NCI-H1105 treated with DMSO at 0.1 percent for 48 hours (cell line): ENCODE data around the gene ZNF430.
"Not testable (repeated sequence)": the region's sequence is repeated elsewhere in the genome, so short reads cannot be mapped to it uniquely, and the experiment has no call there.

Experiments used
- DNase-seq: peaks from one replicate; lab custom pipeline; 2025; lab: John Stamatoyannopoulos, UW

The ZNF430 gene

DNA sequence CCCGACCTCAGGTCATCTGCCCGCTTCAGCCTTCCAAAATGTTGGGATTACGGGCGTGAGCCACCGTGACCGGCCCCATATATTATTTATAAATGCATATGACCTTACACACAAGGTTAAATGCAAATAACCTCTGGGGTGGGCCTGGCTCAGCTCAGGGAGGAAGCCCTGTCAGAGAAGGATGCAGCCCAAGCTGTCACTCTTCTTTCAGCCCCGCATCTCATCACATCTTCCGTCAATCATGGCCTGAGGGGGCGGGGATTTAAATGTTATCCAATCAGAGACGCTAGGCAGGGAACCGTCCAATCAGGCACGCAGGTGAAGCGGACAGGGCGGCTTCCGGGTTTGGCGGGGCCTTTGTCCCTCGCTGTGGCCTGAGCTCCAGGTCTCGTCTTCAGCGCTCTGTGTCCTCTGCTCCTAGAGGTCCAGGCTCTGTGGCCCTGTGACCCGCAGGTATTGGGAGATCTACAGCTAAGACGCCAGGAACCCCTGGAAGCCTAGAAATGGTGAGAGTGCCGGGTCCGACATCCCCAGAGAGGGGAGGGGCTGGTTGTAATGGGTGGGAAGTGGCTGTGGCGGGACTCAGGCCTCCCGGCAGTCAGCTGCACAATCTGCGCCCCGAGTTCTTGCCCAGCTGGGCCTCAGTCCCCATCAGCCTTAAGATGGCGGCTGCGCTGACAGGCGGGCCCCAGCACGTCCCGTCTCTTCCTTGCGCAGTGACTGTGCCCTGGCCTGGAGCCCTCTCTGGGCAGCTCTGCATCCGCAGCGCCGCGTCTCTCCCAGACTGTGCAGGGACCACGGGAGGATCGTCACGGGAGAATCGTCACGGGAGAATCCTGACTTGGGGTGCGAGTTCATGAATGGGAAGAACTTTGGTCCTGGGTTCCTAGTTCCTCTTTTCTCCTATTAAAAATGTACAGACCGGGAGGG, at the start of gene ZNF430:
Gene ZNF430, plus strand, starts transcription at position 360 of the 930 bp plus-strand sequence. Its CDS starts 144 bp downstream, at position 504.
- DNase-seq, result peak; percentile 96

- DNase-seq, result not testable (repeated sequence)
Observed at GRCh38 chr19:20992788-20993187, 27.7 kb upstream of the ZNF430 start.

- peak; percentile 86 for DNase-seq
Observed at GRCh38 chr19:20999731-21000352, 20.6 kb upstream of the ZNF430 start.

DNA sequence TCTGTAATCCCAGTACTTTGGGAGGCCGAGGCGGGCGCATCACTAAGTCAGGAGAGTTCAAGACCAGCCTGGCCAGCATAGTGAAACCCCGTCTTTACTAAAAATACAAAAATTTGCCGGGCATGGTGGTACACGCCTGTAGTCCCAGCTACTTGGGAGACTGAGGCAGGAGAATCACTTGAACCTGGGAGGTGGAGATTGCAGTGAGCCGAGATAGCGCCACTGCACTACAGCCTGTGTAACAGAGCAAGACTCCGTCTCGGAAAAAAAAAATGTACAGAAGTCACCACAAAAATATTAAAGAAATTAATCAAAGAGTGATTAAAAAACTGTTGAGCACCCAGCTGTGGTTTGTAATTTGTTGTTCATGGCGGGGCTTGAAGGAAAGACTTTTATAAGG, 781 bp downstream of the ZNF430 start:
- not testable (repeated sequence) for DNase-seq

DNA sequence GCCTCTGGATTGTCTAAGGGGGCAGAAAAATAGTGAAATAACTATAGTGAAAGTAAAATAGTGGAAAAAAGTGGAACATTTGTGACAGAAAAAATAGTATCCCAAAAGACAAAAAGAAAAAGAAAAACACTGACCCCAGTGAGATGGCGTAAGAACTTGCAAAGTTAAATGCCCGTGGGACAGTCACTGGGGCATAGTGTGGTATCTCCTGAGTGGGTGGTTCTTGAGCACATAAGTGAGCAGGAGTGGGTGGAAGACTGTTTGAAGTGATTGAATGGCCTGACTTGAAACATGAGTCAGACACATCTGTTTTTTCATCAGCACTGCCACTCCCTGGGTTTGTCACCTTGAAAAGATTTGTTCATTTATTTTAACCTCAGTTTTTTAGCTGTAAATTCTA, 2.5 kb downstream of the ZNF430 start:
- no peak for DNase-seq

- no peak for DNase-seq
Observed at GRCh38 chr19:21023901-21024300, 3.4 kb downstream of the ZNF430 start.

DNA sequence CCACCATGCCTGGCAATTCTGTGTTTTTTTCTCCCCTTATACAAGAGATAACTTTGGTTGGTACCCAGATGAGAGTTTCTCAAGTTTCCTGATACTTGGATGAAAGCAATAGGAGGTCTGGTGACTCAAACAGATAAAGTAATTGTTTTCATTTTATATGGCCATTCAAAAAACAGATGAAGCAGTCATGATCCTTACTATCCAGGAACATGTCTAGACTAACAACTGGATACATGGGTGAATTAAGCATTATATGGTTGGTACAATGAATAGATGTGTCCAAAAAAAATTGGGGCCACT, 8.5 kb downstream of the ZNF430 start:
- DNase-seq, result no peak

- no peak for DNase-seq
Observed at GRCh38 chr19:21045028-21045427, 24.6 kb downstream of the ZNF430 start.

GRCh38 chr19:21046489-21046888, 26.0 kb downstream of the ZNF430 start:
- no peak for DNase-seq

GRCh38 chr19:21047716-21048115, 27.3 kb downstream of the ZNF430 start:
- DNase-seq, result no peak

GRCh38 chr19:21052902-21053301, 32.4 kb downstream of the ZNF430 start:
- DNase-seq, result no peak

- DNase-seq, result no peak
Observed at GRCh38 chr19:21065336-21065735, 44.9 kb downstream of the ZNF430 start.

DNA sequence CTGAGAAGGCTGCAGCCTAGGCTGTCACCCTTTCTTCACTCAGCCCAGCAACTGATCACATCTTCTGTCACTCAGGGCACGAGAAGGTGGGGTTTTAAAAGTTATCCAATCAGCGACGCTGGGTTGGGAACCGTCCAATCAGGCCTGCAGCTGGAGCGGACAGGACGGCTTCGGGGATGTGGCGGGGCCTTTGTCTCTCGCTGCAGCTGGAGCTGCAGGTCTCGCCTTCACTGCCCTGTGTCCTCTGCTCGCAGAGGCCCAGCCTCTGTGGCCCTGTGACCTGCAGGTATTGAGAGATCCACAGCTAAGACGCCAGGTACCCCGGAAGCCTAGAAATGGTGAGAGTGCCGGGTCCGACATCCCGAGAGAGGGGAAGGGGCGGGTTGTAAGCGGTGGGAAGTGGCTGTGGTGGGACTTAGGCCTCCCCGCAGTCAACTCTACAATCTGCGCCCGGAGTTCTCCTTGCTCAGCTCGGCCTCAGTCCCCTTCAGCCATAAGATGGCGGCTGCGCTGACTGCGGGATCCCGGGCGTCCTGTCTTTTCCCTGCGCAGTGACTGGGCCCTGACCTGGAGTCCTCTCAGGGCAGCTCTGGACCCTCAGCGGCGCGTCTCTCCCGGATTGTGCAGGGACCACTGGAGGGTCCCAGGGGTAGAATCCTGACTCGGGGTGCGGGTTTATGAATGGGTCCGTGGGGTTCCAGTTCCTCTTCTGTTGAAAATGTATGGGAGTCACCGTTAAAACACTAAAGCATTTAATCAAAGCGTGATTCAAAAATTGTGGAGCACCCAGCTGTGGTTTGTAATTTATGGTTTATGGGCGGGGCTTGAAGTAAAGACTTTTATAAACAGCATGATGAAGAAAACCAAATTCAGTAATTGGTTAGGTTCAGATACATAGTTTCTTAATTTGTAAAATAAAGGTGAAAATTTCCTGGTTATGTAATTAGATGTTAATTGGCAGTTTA, 61.8 kb downstream of the ZNF430 start, which contains the start of gene ZNF714:
Gene ZNF714, plus strand, starts transcription at position 193 of the 965 bp plus-strand sequence. CDS start 16,066 bp downstream, outside the sequence.
- DNase-seq, result peak; percentile 95

DNA sequence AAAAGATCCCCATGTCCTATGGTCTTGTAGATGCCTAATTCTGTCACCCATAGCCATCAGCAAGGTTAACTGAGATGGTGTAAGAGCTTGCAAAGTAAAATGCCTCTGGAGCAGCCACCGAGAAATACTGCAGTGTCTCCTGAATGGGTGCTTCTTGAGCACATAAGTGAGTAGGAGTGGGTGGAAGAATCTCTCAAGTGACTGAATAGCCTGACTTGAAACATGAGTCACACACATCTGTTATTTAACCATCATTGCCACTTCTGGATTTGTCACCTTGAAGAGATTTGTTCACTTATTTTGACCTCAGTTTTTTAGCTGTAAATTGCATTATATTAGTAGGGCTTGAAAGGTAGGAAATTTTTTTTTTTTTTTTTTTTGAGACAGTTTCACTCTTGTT, 63.9 kb downstream of the ZNF430 start:
- DNase-seq, result no peak

GRCh38 chr19:21087871-21088270, 67.4 kb downstream of the ZNF430 start:
- no peak for DNase-seq

- DNase-seq, result no peak
Observed at GRCh38 chr19:21092109-21092508, 71.7 kb downstream of the ZNF430 start.

GRCh38 chr19:21094347-21095025, 74.0 kb downstream of the ZNF430 start:
- no peak for DNase-seq

DNA sequence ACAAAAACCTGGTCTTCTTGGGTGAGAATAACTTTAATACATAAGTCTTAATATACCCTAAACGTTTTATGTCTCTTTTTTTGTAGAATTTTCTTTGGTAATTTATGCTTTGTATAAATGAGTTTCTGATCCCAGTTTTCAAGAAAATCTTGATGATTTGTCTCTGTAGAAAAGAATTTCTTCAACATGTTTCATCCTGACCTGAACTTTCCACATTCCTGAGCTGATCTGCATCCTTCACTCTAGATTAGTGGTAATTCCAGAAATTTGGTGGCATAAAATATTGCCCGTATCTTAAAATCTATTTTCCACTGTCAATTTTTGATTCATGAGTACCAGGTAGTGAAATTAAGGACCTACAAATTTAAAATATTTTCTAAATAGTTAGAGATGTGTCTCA, 77.8 kb downstream of the ZNF430 start:
- DNase-seq, result no peak

GRCh38 chr19:21101521-21102242, 81.2 kb downstream of the ZNF430 start:
- no peak for DNase-seq

DNA sequence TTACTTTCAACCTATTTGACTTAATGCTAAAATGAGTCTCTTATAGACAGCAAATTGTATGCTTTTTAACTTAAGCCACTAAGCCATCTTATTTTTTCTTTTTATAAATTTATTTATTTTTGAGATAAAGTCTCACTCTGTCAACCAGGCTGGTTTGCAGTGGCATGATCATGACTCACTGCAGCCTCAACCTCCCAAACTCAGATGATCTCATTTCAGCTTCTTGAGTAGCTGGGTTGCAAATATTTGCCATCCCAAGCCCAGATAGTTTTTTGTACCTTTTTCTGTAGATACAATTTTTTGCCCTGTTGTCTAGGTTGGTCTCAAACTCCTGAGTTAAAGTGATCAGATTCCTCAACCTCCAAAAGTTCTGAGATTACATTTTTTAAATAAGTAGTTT, 88.7 kb downstream of the ZNF430 start:
- no peak for DNase-seq
